Fibroblast of the aortic adventitia (primary cell): ENCODE measurements around the gene CFAP251. TPM values are rescaled to one million over a fixed set of nuclear protein-coding genes. Genes with fewer than 3 reads are reported as not detected.
"Not testable (repeated sequence)": the region's sequence is repeated elsewhere in the genome, so short reads cannot be mapped to it uniquely, and the experiment has no call there.

Source experiments
- DNase-seq: peaks from one replicate; pipeline ENCODE4 v3.0.0-alpha.2; 2010; ENCODE audit warnings: low read depth
- H3K4me3 ChIP-seq: 2 replicates; pipeline ENCODE4 v1.5.1; 2011; ENCODE audit warnings: low read depth, mild to moderate bottlenecking, control low read depth, low read length, moderate library complexity
- total RNA-seq: library from RNA; depleted of rRNA; stranded (reverse); fragments of >200 nt; gene quantifications from 2 replicates; pipeline ENCODE4 v1.2.3, GENCODE V29; 2012; ENCODE audit warnings: low replicate concordance
- TF ChIP-seq, protein P1 (sequence below): IDR thresholded peaks from 2 replicates; pipeline ENCODE4 v1.5.1; 2011; ENCODE audit warnings: mild to moderate bottlenecking, low read length, control low read depth, inconsistent platforms; ENCODE audit not compliant: insufficient read depth

Gene CFAP251
- total RNA-seq, 1 donor: 8.8 TPM

GRCh38 chr12:122032580-122032979, 114.2 kb downstream of the CFAP251 start:
- TF ChIP-seq, protein P1, sequence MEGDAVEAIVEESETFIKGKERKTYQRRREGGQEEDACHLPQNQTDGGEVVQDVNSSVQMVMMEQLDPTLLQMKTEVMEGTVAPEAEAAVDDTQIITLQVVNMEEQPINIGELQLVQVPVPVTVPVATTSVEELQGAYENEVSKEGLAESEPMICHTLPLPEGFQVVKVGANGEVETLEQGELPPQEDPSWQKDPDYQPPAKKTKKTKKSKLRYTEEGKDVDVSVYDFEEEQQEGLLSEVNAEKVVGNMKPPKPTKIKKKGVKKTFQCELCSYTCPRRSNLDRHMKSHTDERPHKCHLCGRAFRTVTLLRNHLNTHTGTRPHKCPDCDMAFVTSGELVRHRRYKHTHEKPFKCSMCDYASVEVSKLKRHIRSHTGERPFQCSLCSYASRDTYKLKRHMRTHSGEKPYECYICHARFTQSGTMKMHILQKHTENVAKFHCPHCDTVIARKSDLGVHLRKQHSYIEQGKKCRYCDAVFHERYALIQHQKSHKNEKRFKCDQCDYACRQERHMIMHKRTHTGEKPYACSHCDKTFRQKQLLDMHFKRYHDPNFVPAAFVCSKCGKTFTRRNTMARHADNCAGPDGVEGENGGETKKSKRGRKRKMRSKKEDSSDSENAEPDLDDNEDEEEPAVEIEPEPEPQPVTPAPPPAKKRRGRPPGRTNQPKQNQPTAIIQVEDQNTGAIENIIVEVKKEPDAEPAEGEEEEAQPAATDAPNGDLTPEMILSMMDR: no peak
- no peak overlapping the region for H3K4me3 ChIP-seq
- DNase-seq: no peak

DNA sequence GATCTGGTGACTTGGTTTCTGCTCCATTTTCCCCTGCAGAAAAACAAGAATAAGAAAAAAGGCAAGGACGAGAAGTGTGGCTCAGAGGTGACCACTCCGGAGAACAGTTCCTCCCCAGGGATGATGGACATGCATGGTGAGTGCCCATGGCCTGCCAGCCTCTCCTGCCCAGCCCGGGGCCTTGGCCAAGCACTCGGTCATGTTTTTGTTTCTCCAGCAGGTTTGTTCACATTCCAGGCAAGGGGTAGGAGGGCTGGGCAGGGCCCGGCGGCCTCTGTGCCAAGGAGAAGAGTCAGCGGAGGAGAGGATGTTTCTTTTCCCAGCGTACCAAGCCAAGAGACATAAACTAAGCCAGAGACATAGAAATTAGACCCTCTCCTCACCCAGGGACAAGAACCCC, 116.9 kb downstream of the CFAP251 start:
- TF ChIP-seq, protein P1: no peak
- DNase-seq: no peak

GRCh38 chr12:122036153-122036552, 117.8 kb downstream of the CFAP251 start:
- TF ChIP-seq, protein P1: no peak
- no peak for DNase-seq
- H3K4me3 ChIP-seq: no peak overlapping the region

More for the DNA sequence above, 116.9 kb downstream of the CFAP251 start:
- no peak overlapping the region for H3K4me3 ChIP-seq

DNA sequence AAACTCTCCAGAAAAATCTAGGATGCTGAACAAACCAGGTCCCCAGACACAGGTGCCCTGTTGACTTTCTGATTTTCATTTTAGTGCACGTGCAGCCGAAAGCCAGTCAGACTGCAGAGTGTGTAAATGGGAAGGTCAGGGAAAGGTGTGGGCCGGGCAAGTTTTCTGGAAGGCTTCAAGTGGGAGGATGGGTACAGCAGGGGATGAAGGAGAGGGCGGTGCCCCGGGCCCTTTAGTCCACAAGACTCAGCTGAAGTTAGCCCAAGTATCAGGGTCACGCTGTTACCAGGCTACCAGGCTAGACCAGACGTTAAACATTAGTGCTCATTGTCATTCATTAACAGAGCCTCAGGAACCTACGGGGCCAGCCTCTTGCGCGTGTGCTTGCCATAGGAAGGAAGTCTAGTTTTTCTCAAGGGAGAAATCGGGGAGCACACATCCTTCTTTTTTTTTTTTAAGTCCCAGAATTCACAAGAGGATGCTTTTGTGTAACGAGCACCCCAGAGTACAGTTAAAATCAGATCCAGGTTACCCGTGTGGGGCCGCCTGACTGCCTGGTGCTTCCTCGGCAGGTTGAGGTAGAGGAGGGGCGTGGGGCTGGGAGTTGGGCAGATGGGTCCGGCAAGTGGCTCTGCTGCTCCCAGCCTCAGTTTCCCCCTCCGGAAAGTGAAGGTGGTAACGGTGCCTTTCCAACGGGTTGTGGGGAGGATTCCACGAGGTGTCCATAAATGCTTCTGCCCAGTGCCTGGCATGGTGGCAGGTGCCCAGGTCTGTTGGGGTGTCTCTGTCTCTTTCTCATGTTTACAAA, 122.4 kb downstream of the CFAP251 start:
- DNase-seq: no peak
- H3K4me3 ChIP-seq: no peak overlapping the region
- TF ChIP-seq, protein P1: no peak

DNA sequence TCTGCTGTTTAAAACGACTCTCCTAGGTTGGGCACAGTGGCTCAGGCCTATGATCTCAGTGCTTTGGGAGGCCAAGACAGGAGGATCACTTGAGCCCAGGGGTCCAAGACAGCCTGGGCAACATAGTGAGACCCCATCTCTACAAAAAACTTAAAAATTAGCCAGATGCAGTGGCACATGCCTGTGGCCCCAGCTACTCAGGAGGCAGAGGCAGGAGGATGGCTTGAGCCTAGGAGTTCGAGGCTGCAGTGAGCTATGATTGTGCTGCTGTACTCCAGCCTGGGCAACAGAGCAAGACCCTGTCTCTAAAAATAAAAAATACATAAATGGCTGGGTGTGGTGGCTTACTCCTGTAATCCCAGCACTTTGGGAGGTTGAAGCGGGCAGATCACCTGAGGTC, 123.1 kb downstream of the CFAP251 start:
- not testable (repeated sequence) for H3K4me3 ChIP-seq, DNase-seq

DNA sequence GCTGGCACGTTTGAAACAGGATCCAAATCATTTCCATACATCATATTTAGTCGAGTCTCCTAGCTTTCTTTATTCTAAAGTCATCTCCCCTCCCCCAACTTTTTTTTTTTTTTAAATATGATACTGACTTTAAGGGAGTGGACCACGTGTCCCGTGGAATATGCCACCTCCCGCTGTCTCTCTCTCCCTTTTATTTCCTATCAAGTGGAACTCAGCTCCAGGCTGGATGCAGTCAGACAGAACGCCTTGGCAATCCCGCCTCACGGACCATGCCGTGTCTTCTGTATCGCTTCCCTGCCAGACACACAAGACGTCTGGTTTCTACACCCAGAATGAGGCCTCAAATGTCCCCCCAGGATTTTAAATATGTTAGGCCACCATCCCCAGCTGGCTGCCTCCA, 124.5 kb downstream of the CFAP251 start:
- TF ChIP-seq, protein P1: no peak
- no peak overlapping the region for H3K4me3 ChIP-seq
- no peak for DNase-seq

- TF ChIP-seq, protein P1: no peak
- H3K4me3 ChIP-seq: no peak overlapping the region
- no peak for DNase-seq
These were observed 125.1 kb downstream of the CFAP251 start for GRCh38 chr12:122043476-122043875.
